ENCODE data around the gene DMRTC2.

DMRTC2 gene

DNA sequence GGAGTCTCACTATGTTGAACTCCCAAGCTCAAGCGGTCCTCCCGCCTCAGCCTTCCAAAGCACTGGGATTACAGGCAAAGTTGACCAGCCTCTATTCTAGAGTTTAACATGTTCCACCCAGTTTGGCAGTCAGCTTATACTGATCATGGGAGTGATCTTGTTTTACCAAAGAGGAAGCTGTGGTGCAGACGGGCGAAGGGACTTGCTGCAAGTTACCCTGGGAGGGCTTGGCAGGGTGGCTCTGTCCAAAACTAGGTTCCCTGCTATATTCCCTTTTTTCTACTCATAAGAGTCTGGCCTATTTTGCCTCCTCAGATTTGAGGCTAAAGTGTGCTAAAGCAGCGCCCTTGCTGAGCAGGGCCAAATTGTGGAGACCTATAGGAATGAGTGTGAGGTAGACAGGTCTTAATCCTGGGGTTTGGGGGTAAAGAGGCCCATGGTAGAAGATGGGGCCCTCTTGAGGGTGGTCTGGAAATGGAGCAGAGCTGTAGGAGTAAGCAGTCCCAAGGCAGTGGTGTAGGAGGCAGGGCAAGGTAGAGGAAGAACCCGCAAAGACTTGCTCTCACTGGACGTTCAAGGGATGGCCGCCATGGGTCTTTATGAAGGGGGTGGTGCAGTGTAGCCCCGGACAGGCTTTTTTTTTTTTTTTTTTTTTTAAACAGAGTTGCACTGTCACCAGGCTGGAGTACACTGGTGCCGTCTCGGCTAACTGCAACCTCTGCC, 18.5 kb downstream of the DMRTC2 start:
- POLR2A ChIA-PET, result interaction anchor here (0.6 to 2.6 kb wide), 3 partner anchors 10 to 619 kb away, joined by 6 to 10 read pairs (median 7); no protein-coding TSS in a partner anchor
- CTCF ChIA-PET, result interaction anchor here (0.6 to 7.3 kb wide), 6 partner anchors 10 to 94 kb away, joined by 3 to 33 read pairs (median 4); no protein-coding TSS in a partner anchor
- no peak for TF ChIP-seq CTCF (IDR thresholded peaks at IDR 0.05; ENCODE audit: control extremely low read depth, extremely low read depth, low read depth, missing control alignments)
- DNase-seq (ENCODE audit: extremely low spot score), result no peak

GRCh38 chr19:41864374-41864773, 19.5 kb downstream of the DMRTC2 start:
- CTCF ChIA-PET, result interaction anchor here (4.2 to 7.3 kb wide), 2 partner anchors 9 to 87 kb away, joined by 27 to 33 read pairs; no protein-coding TSS in a partner anchor
- TF ChIP-seq CTCF (IDR thresholded peaks at IDR 0.05; ENCODE audit: control extremely low read depth, extremely low read depth, low read depth, missing control alignments), result no peak

DNA sequence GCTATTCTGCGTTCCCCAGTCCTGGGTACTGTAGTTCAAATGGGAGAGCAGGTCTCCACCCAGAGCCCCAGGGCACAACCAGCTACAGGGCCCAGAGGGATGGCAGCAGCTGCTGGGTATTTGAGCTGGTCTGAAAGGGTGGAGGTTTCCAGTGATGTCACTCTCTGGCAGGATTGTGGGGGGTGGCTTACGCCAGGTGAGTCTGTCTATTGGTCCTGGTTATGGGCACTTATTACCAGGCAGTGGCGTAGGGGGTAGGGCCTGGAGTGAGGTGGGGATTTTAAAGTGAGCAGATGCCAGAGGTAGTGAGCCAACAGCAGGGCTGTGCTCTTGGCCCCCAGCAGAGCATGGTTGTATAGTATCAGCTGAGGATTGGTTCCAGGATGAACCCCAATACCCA, 21.4 kb downstream of the DMRTC2 start:
- POLR2A ChIA-PET, result interaction anchor here (0.7 to 2.5 kb wide), 3 partner anchors 11 to 1191 kb away, joined by 3 to 11 read pairs (median 6); partner anchors contain the start of gene CD79A
- CTCF ChIA-PET, result interaction anchor here (1.1 to 7.3 kb wide), 2 partner anchors 68 to 86 kb away, joined by 3 to 33 read pairs; no protein-coding TSS in a partner anchor
- no peak for DNase-seq (ENCODE audit: extremely low spot score)
- no peak for TF ChIP-seq CTCF (IDR thresholded peaks at IDR 0.05; ENCODE audit: control extremely low read depth, extremely low read depth, low read depth, missing control alignments)

More at GRCh38 chr19:41864374-41864773, 19.5 kb downstream of the DMRTC2 start:
- POLR2A ChIA-PET, result interaction anchor here (1.2 to 2.6 kb wide), 5 partner anchors 9 to 81 kb away, joined by 4 to 10 read pairs (median 6); no protein-coding TSS in a partner anchor
- no peak for DNase-seq (ENCODE audit: extremely low spot score)

- ChIA-PET CTCF (interaction anchor here (0.9 to 7.3 kb wide), 8 partner anchors 8 to 167 kb away, joined by 3 to 33 read pairs (median 4); partner anchors contain the start of gene RPS19), POLR2A (interaction anchor here (0.5 to 2.5 kb wide), 6 partner anchors 9 to 1763 kb away, joined by 4 to 11 read pairs (median 6); partner anchors contain the start of genes CD79A and RPS19)
- TF ChIP-seq CTCF (IDR thresholded peaks at IDR 0.05; ENCODE audit: control extremely low read depth, extremely low read depth, low read depth, missing control alignments), result no peak
- DNase-seq (ENCODE audit: extremely low spot score), result no peak
These were observed 23.5 kb downstream of the DMRTC2 start for GRCh38 chr19:41868120-41868988.

DNA sequence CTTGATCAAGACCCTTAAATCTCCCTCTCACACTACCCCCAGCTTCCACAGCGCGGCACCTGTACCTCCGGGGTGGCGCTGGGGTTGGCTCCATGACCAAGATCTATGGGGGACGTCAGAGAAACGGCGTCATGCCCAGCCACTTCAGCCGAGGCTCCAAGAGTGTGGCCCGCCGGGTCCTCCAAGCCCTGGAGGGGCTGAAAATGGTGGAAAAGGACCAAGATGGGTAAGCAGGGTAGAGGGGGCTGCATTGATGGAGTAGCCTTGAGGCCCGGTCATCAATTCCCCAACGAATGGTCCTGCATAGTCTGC, 24.1 kb downstream of the DMRTC2 start:
- ChIA-PET CTCF (interaction anchor here (1.0 to 7.3 kb wide), 6 partner anchors 8 to 88 kb away, joined by 3 to 33 read pairs (median 4); partner anchors contain the start of gene RPS19), POLR2A (interaction anchor here (0.9 to 1.7 kb wide), 4 partner anchors 8 to 76 kb away, joined by 4 to 7 read pairs (median 5); partner anchors contain the start of genes CD79A and RPS19)
- no peak for TF ChIP-seq CTCF (IDR thresholded peaks at IDR 0.05; ENCODE audit: control extremely low read depth, extremely low read depth, low read depth, missing control alignments)
- DNase-seq (ENCODE audit: extremely low spot score), result no peak

Data from GM10248 (cell line).